H1 (cell line): ENCODE measurements around the gene GLI1. TPM values are rescaled to one million over a fixed set of nuclear protein-coding genes. Genes with fewer than 3 reads are reported as not detected.

Experiments used
- CTCF ChIA-PET: fragments of 300-600 bp; sonication (Branson Sonifier 250); formaldehyde crosslinking; loops from one replicate; lab custom pipeline; 2021; ENCODE audit not compliant: partially characterized antibody; lab: Charles Lee
- POLR2A ChIA-PET: fragments of 300-600 bp; sonication (Branson Sonifier 250); formaldehyde crosslinking; loops from one replicate; lab custom pipeline; 2021; ENCODE audit warnings: inconsistent platforms; ENCODE audit not compliant: partially characterized antibody; lab: Charles Lee
- DNase-seq, 2 experiments: peaks; one replicate each; pipeline versions ENCODE4 v3.0.0 to v3.0.0-alpha.2; 2010 to 2022; ENCODE audit warnings: low spot score in 2 of 2, low read depth in 1 of 2, mixed read lengths in 1 of 2
- FAIRE-seq: peaks from 2 replicates; lab custom pipeline; 2011; peaks lifted over from hg19 to GRCh38; lab: Jason Lieb, UNC
- H2AFZ ChIP-seq: 2 replicates; pipeline ENCODE4 v1.8.1; 2012; ENCODE audit warnings: low read length, inconsistent platforms
- H2AK5ac ChIP-seq: 2 replicates; pipeline ENCODE4 v1.6.1; 2013; ENCODE audit warnings: low read depth, low read length
- H2BK120ac ChIP-seq: replicated peaks from 2 replicates; pipeline ENCODE3; 2013; ENCODE audit warnings: low read depth, low read length, inconsistent platforms
- H2BK12ac ChIP-seq: 2 replicates; pipeline ENCODE4 v1.6.1; 2013; ENCODE audit warnings: low read depth, low read length
- H2BK15ac ChIP-seq: 2 replicates; pipeline ENCODE4 v1.6.1; 2013; ENCODE audit warnings: low read length
- H2BK20ac ChIP-seq: 2 replicates; pipeline ENCODE4 v1.6.1; 2013; ENCODE audit warnings: low read length
- H2BK5ac ChIP-seq: 2 replicates; pipeline ENCODE4 v1.6.1; 2013; ENCODE audit warnings: low read depth, low read length
- H3K14ac ChIP-seq: 2 replicates; pipeline ENCODE4 v1.6.1; 2013; ENCODE audit warnings: inconsistent platforms; ENCODE audit not compliant: insufficient read length
- H3K18ac ChIP-seq: 2 replicates; pipeline ENCODE4 v1.6.1; 2013; ENCODE audit warnings: low read length; ENCODE audit errors: extremely low read depth
- H3K23ac ChIP-seq: 2 replicates; pipeline ENCODE4 v1.6.1; 2013; ENCODE audit warnings: inconsistent platforms; ENCODE audit not compliant: insufficient read length
- H3K23me2 ChIP-seq: 2 replicates; pipeline ENCODE4 v1.6.1; 2013; ENCODE audit warnings: low read depth, low read length
- H3K27ac ChIP-seq: 2 replicates; pipeline ENCODE4 v1.6.1; 2011; ENCODE audit warnings: low read depth, low read length, inconsistent platforms
- H3K27me3 ChIP-seq, 4 experiments: replicated peaks in 1 of 4; 1 replicate in 1 of 4; 2 replicates in 3 of 4; pipeline versions ENCODE4 v1.6.1 to v1.8.1; 2011 to 2013; ENCODE audit warnings: low read length in 3 of 4, mild to moderate bottlenecking in 3 of 4, inconsistent platforms in 2 of 4, mixed read lengths in 2 of 4, moderate library complexity in 1 of 4; ENCODE audit not compliant: control insufficient read depth in 3 of 4, insufficient read depth in 3 of 4; ENCODE audit errors: extremely low read depth in 1 of 4
- H3K36me3 ChIP-seq, 4 experiments: 2 replicates each; pipeline versions ENCODE4 v1.6.1 to v1.8.1; 2011 to 2013; ENCODE audit warnings: mild to moderate bottlenecking in 4 of 4, low read length in 3 of 4, moderate library complexity in 2 of 4, control low read depth in 1 of 4, inconsistent platforms in 1 of 4; ENCODE audit not compliant: insufficient read depth in 4 of 4, control insufficient read depth in 2 of 4
- H3K4ac ChIP-seq: replicated peaks from 2 replicates; pipeline ENCODE3; 2013; ENCODE audit warnings: low read length, low read depth, mixed read lengths, inconsistent platforms; ENCODE audit not compliant: insufficient read length
- H3K4me1 ChIP-seq, 4 experiments: replicated peaks in 1 of 4; 1 replicate in 1 of 4; 2 replicates in 3 of 4; pipeline versions ENCODE4 v1.6.1 to v1.8.1; 2011 to 2013; ENCODE audit warnings: low read length in 3 of 4, inconsistent platforms in 2 of 4, mixed read lengths in 1 of 4; ENCODE audit not compliant: insufficient read depth in 4 of 4, control insufficient read depth in 3 of 4
- H3K4me2 ChIP-seq, 2 experiments: 2 replicates each; pipeline versions ENCODE4 v1.6.1 to v1.8.1; 2011 to 2013; ENCODE audit warnings: low read depth in 2 of 2, low read length in 2 of 2, control low read depth in 1 of 2, inconsistent platforms in 1 of 2, mild to moderate bottlenecking in 1 of 2; ENCODE audit not compliant: insufficient read depth in 1 of 2
- H3K4me3 ChIP-seq, 4 experiments: fragments of 200-600, 300-600 bp in 1 of 4; sonication (generic), shearing (Covaris generic), sonication (Bioruptor Twin) in 1 of 4; 2 replicates each; pipeline versions ENCODE4 v1.5.1 to v1.8.1; 2011 to 2016; ENCODE audit warnings: low read length in 4 of 4, low read depth in 3 of 4, control low read depth in 2 of 4, inconsistent platforms in 2 of 4, mild to moderate bottlenecking in 2 of 4, mixed read lengths in 1 of 4, moderate library complexity in 1 of 4; ENCODE audit not compliant: insufficient read depth in 2 of 4; ENCODE audit errors: extremely low read depth in 1 of 4
- H3K56ac ChIP-seq: replicated peaks from 2 replicates; pipeline ENCODE3; 2013; ENCODE audit warnings: low read depth, mild to moderate bottlenecking, mixed read lengths, low read length, inconsistent platforms; ENCODE audit not compliant: insufficient read length
- H3K79me1 ChIP-seq: 2 replicates; pipeline ENCODE4 v1.6.1; 2013; ENCODE audit warnings: low read depth, low read length, control low read depth
- H3K79me2 ChIP-seq, 2 experiments: 2 replicates each; pipeline versions ENCODE4 v1.6.1 to v1.8.1; 2012 to 2013; ENCODE audit warnings: low read length in 2 of 2, mild to moderate bottlenecking in 2 of 2, inconsistent platforms in 1 of 2; ENCODE audit not compliant: insufficient read depth in 2 of 2, control insufficient read depth in 1 of 2
- H3K9ac ChIP-seq, 4 experiments: replicated peaks in 1 of 4; 1 replicate in 1 of 4; 2 replicates in 3 of 4; pipeline versions ENCODE4 v1.6.1 to v1.8.1; 2011 to 2013; ENCODE audit warnings: low read depth in 3 of 4, low read length in 3 of 4, control low read depth in 2 of 4, mild to moderate bottlenecking in 2 of 4, moderate library complexity in 2 of 4, inconsistent platforms in 1 of 4; ENCODE audit errors: extremely low read depth in 1 of 4
- H3K9me3 ChIP-seq, 2 experiments: 2 replicates each; pipeline versions ENCODE4 v1.6.1 to v1.8.1; 2012 to 2013; ENCODE audit warnings: mild to moderate bottlenecking in 2 of 2, moderate library complexity in 2 of 2, control low read depth in 1 of 2, inconsistent platforms in 1 of 2, low read depth in 1 of 2, low read length in 1 of 2, mixed read lengths in 1 of 2; ENCODE audit not compliant: insufficient read depth in 2 of 2
- H4K20me1 ChIP-seq, 2 experiments: replicated peaks in 1 of 2; 2 replicates each; pipeline versions ENCODE3 to v1.8.1; 2011 to 2013; ENCODE audit warnings: inconsistent platforms in 2 of 2, low read length in 2 of 2, mild to moderate bottlenecking in 1 of 2; ENCODE audit not compliant: insufficient read depth in 2 of 2, control insufficient read depth in 1 of 2
- H4K5ac ChIP-seq: 2 replicates; pipeline ENCODE4 v1.6.1; 2013; ENCODE audit warnings: low read length, low read depth, mixed read lengths, inconsistent platforms; ENCODE audit not compliant: insufficient read length
- H4K8ac ChIP-seq: 2 replicates; pipeline ENCODE4 v1.8.0; 2013; ENCODE audit warnings: mild to moderate bottlenecking, moderate library complexity, low read length, inconsistent platforms; ENCODE audit not compliant: insufficient read depth; ENCODE audit errors: extremely low read depth
- H4K91ac ChIP-seq: replicated peaks from 2 replicates; pipeline ENCODE3; 2013; ENCODE audit warnings: low read length, mixed read lengths, inconsistent platforms; ENCODE audit not compliant: insufficient read length
- EGR1 ChIP-seq: IDR thresholded peaks from 2 replicates; pipeline ENCODE4 v1.6.1; 2011; ENCODE audit warnings: low read depth, low read length, borderline replicate concordance
- GABPA ChIP-seq: IDR thresholded peaks from 2 replicates; pipeline ENCODE4 v1.6.1; 2011; ENCODE audit warnings: mild to moderate bottlenecking, low read length, moderate library complexity, borderline replicate concordance; ENCODE audit not compliant: insufficient read depth
- RAD21 ChIP-seq, 2 experiments: IDR thresholded peaks in 1 of 2; conservative IDR thresholded peaks in 1 of 2; 2 replicates each; pipeline ENCODE4 v1.6.1; 2011; ENCODE audit warnings: low read depth in 2 of 2, low read length in 2 of 2, improper control_type of control experiment in 1 of 2, inconsistent platforms in 1 of 2, mild to moderate bottlenecking in 1 of 2, moderate library complexity in 1 of 2
- SIN3A ChIP-seq, 2 experiments: IDR thresholded peaks in 1 of 2; conservative IDR thresholded peaks in 1 of 2; 2 replicates each; pipeline ENCODE4 v1.6.1; 2011 to 2012; ENCODE audit warnings: low read length in 2 of 2, improper control_type of control experiment in 1 of 2, low read depth in 1 of 2, mild to moderate bottlenecking in 1 of 2
- SUZ12 ChIP-seq: fragments of 200-600 bp; sonication (generic); IDR thresholded peaks from 2 replicates; pipeline ENCODE4 v1.6.1; 2012; ENCODE audit warnings: mild to moderate bottlenecking, inconsistent platforms, low read length, moderate library complexity, mixed read lengths
- WGBS, 2 experiments: shearing (Covaris generic) in 1 of 2; methylation state at CpG; one replicate each; pipeline versions ENCODE4 v1.1.6 to v1.1.7; 2013 to 2015; ENCODE audit warnings: low lambda C conversion rate in 2 of 2, mixed read lengths in 2 of 2, inconsistent platforms in 1 of 2, low coverage in 1 of 2, missing lambda C conversion rate in 1 of 2; ENCODE audit not compliant: insufficient replicate concordance in 2 of 2, insufficient coverage in 1 of 2, insufficient read length in 1 of 2; ENCODE audit errors: extremely low coverage in 1 of 2, missing lambda C conversion rate in 1 of 2; 5-methylcytosine and 5-hydroxymethylcytosine counted together
- polyA plus RNA-seq, 7 experiments: library from polyadenylated mRNA; depleted of rRNA in 3 of 7; stranded (reverse) in 5 of 7; unstranded in 2 of 7; fragments of >200 nt in 5 of 7; fragments of 200-250 nt in 2 of 7; gene quantifications; 1 replicate in 5 of 7; 2 replicates in 1 of 7; 4 replicates in 1 of 7; pipeline versions ENCODE4 v1.2.1 to v1.2.3, GENCODE V29; 2011 to 2013; ENCODE audit warnings: missing spikeins in 2 of 7, mixed read lengths in 2 of 7
- total RNA-seq: library from RNA; stranded (reverse); fragmentation: NEBNext Ultra II Directional; extraction: Animal tissue kit (Norgen Biotek cat#: 25700); gene quantifications from 2 replicates; pipeline ENCODE4 v1.2.1, GENCODE V29; 2021
- TF ChIP-seq, protein P1 (sequence below), 3 experiments: IDR thresholded peaks; 1 replicate in 2 of 3; 2 replicates in 1 of 3; pipeline versions ENCODE4 v1.5.1 to v1.6.1; 2011; ENCODE audit warnings: low read length in 3 of 3, mild to moderate bottlenecking in 3 of 3, inconsistent platforms in 2 of 3, low read depth in 1 of 3, moderate library complexity in 1 of 3; ENCODE audit not compliant: insufficient read depth in 1 of 3; ENCODE audit errors: control extremely low read depth in 1 of 3

Gene GLI1
- total and polyA plus RNA-seq, 2 of the 8 experiments (the other 6 are each of a cell fraction or from before 2014, with no cell fraction given) = 23.5 to 25.3 TPM

DNA sequence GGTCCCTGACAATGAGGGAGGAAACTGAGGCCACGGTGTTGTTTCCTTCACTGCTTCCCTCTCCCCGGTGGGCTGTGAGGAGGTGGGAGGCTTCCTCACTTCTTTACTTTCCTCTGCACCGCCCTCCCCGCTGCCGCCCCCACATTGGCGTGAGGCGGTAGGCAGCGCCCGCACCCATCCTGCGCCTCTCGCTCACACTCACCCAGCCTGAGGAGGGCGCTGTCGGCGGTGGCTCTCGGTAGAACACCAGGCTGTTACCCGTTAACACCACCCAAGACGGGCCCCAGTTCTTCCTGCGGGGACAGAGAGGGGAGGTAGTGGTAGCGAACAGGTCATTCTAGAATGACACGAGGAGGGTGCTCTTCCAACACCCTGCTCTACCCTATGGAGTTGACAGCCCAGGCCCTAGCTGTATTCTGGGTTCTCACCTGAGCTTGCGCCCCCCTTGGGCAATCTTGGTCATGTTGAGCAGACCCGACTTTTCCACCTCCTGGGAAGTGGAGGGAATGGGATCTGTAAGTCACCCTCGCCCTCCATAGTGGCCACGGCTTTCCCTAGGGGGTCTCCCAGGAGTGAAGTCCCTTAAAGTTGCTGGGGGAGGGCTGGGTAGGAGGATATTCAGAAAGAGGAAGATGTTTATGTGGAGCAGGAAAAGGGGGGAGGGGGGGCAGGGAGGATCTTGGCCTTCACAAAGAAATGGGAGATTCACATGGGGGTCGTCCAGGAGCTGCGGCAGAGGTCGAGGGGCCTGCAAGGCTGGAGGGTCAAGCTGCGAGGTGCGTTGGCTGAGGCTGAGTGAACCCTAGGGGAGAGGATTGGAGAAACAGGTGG is 16.8 kb downstream of the GLI1 start:
- Histone ChIP-seq H4K91ac (peak overlapping the region; percentile 15), H2BK5ac (no peak overlapping the region), H2BK120ac (no peak overlapping the region), H3K4me2 (peak overlapping the region; percentile 88 to 97), H3K4ac (no peak overlapping the region), H2AFZ (no peak overlapping the region; the same call in 1 of the 2 replicates), H3K56ac (no peak overlapping the region), H3K27me3 (peaks cover 20 to 49% (median 42%) of the 10 kb centered on the region in 4 experiments), H4K20me1 (peaks cover 0 to 4% of the 10 kb centered on the region in 2 experiments), H2BK15ac (0 out of 2 replicates have a peak overlapping the region, but pooled peaks have one; percentile 55), H3K36me3 (no peaks in the 10 kb centered on the region), H3K14ac (no peak overlapping the region), H3K18ac (peak overlapping the region; percentile 78), H2AK5ac (no peak overlapping the region), H2BK20ac (peak overlapping the region; percentile 3; the same call in 1 of the 2 replicates), H3K27ac (no peak overlapping the region), H3K79me2 (no peaks in the 10 kb centered on the region), H3K23me2 (peaks cover 8% of the 10 kb centered on the region; the same call in 1 of the 2 replicates), H3K9ac (no peak overlapping the region), H3K4me1 (peaks cover 0 to 25% (median 11%) of the 10 kb centered on the region in 4 experiments; a peak in 6 of 7 replicates), H3K9me3 (no peaks in the 10 kb centered on the region), H3K23ac (no peak overlapping the region), H3K79me1 (no peaks in the 10 kb centered on the region), H4K5ac (no peak overlapping the region), H4K8ac (no peak overlapping the region), H3K4me3 (peak overlapping the region; percentile 22 to 59 (median 50)), H2BK12ac (peak overlapping the region; percentile 80; the same call in 1 of the 2 replicates)
- DNase-seq (peak in 1 of 2 experiments; percentile 79), FAIRE-seq (no peak)
- CTCF ChIA-PET = interaction anchor here (0.7 to 25.1 kb wide), 7 partner anchors 10 to 229 kb away, joined by 3 to 441 read pairs (median 3); partner anchors contain the start of genes GLI1, INHBE and MARS1
- POLR2A ChIA-PET = interaction anchor here (0.6 to 1.1 kb wide), 2 partner anchors 50 kb away, joined by 3 to 5 read pairs; no protein-coding TSS in a partner anchor
- 32% methylated on average over 24 of the region's 29 CpGs; no CpG with 5 or more reads in 1 of the 2 experiments for WGBS, 2 experiments
- TF ChIP-seq, protein P1, sequence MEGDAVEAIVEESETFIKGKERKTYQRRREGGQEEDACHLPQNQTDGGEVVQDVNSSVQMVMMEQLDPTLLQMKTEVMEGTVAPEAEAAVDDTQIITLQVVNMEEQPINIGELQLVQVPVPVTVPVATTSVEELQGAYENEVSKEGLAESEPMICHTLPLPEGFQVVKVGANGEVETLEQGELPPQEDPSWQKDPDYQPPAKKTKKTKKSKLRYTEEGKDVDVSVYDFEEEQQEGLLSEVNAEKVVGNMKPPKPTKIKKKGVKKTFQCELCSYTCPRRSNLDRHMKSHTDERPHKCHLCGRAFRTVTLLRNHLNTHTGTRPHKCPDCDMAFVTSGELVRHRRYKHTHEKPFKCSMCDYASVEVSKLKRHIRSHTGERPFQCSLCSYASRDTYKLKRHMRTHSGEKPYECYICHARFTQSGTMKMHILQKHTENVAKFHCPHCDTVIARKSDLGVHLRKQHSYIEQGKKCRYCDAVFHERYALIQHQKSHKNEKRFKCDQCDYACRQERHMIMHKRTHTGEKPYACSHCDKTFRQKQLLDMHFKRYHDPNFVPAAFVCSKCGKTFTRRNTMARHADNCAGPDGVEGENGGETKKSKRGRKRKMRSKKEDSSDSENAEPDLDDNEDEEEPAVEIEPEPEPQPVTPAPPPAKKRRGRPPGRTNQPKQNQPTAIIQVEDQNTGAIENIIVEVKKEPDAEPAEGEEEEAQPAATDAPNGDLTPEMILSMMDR (IDR thresholded peaks at IDR 0.05; ENCODE audit: control extremely low read depth in 1 of 3, insufficient read depth in 1 of 3, low read depth in 1 of 3, low read length in 3 of 3) = peak; percentile 67 to 84 (median 69)
- TF ChIP-seq EGR1 (peak; percentile 74; the same call in 1 of the 2 replicates), GABPA (no peak), RAD21 (IDR thresholded peaks at IDR 0.05 in 1 of 2, conservative IDR thresholded peaks at IDR 0.05 in 1 of 2; ENCODE audit: low read depth in 2 of 2, low read length in 2 of 2) (peak in 1 of 2 experiments; percentile 6; a peak in 1 of 4 replicates), SUZ12 (peak; percentile 7; the same call in 1 of the 2 replicates), SIN3A (conservative IDR thresholded peaks at IDR 0.05 in 1 of 2, IDR thresholded peaks at IDR 0.05 in 1 of 2; ENCODE audit: low read depth in 1 of 2, low read length in 2 of 2) (peak in 1 of 2 experiments; percentile 24; a peak in 1 of 4 replicates)
